ENCODE measurements around the gene RBPMS2.

DNA sequence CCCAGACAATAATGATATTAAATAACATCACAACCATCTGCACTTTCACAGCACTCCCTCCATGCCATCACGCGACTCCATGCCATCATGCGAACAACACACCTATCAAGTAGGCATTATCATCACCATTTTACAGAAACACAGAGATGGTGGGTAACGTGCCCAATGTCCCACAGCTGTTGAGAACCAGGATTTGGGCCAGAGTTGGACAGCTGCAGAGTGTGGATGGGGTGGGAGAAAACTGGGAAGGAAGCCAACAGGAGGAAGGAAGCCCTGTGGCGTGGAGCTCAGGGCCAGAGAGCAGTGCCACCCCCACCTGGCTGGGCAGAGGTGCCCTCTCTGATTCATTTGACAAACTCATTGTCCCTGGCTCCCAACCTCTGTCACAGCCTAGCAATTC is 29.0 kb downstream of the RBPMS2 start:
- no peak for TF ChIP-seq EZH2 (IDR thresholded peaks at IDR 0.05)
- no peak for TF ChIP-seq POLR2AphosphoS5 (IDR thresholded peaks at IDR 0.05; ENCODE audit: borderline replicate concordance, low read depth, low read length)
